Skeletal muscle tissue (tissue), 4 donors: ENCODE results near the gene AGAP3. TPM values are rescaled to one million over a fixed set of nuclear protein-coding genes. Genes with fewer than 3 reads are reported as not detected.
A peak's percentile ranks its signal among the peaks of the same experiment; 100 is the strongest.

Experiments
- H3K27ac ChIP-seq: one replicate; pipeline ENCODE4 v1.7.0; 2013; ENCODE audit warnings: mild to moderate bottlenecking, low read depth, low read length, inconsistent platforms
- H3K27me3 ChIP-seq, 3 donors: one replicate each; pipeline ENCODE4 v1.7.0; 2013; ENCODE audit warnings: low read length in 3 of 3; ENCODE audit not compliant: control insufficient read depth in 3 of 3, insufficient read depth in 3 of 3
- H3K36me3 ChIP-seq, 3 donors: one replicate each; pipeline ENCODE4 v1.7.0; 2013; ENCODE audit warnings: low read length in 3 of 3; ENCODE audit not compliant: control insufficient read depth in 3 of 3, insufficient read depth in 3 of 3
- H3K4me1 ChIP-seq, 3 donors: one replicate each; pipeline ENCODE4 v1.7.0; 2013; ENCODE audit warnings: low read length in 3 of 3, mild to moderate bottlenecking in 3 of 3; ENCODE audit not compliant: control insufficient read depth in 3 of 3, insufficient read depth in 3 of 3
- H3K4me3 ChIP-seq, 3 donors: one replicate each; pipeline ENCODE4 v1.7.0; 2013; ENCODE audit warnings: low read length in 3 of 3
- H3K9ac ChIP-seq, 3 donors: one replicate each; pipeline ENCODE4 v1.7.0; 2013; ENCODE audit warnings: low read length in 3 of 3, mild to moderate bottlenecking in 3 of 3, moderate library complexity in 2 of 3, low read depth in 1 of 3
- H3K9me3 ChIP-seq, 3 donors: one replicate each; pipeline ENCODE4 v1.7.0; 2013; ENCODE audit warnings: low read length in 3 of 3; ENCODE audit not compliant: control insufficient read depth in 3 of 3
- total RNA-seq: library from RNA; depleted of rRNA; stranded (reverse); fragments of >200 nt; gene quantifications from one replicate; pipeline ENCODE4 v1.2.3, GENCODE V29; 2014
- donor health status: Osteomylitis.

The AGAP3 gene
- total RNA-seq, 1 donor from 2014 or later, result 28.7 TPM

GRCh38 chr7:151086802-151087244 is 548 bp downstream of the AGAP3 start:
- H3K9me3 ChIP-seq, result no peaks in the 10 kb centered on the region
- no peaks in the 10 kb centered on the region for H3K27me3 ChIP-seq
- peak overlapping the region; percentile 82 to 88 (median 88) for H3K9ac ChIP-seq
- peaks cover 53 to 62% (median 54%) of the 10 kb centered on the region in 3 donors for H3K4me1 ChIP-seq
- peak overlapping the region; percentile 81 for H3K27ac ChIP-seq
- H3K4me3 ChIP-seq, result peak overlapping the region; percentile 72 to 90 (median 88)
- peaks cover 0 to 2% (median 0%) of the 10 kb centered on the region in 3 donors for H3K36me3 ChIP-seq

- peak overlapping the region; percentile 81 for H3K27ac ChIP-seq
- peaks cover 47 to 62% (median 48%) of the 10 kb centered on the region in 3 donors for H3K4me1 ChIP-seq
- peaks cover 0 to 4% (median 0%) of the 10 kb centered on the region in 3 donors for H3K36me3 ChIP-seq
- no peaks in the 10 kb centered on the region for H3K9me3 ChIP-seq
- H3K27me3 ChIP-seq, result no peaks in the 10 kb centered on the region
- peak overlapping the region; percentile 82 to 88 (median 88) for H3K9ac ChIP-seq
- H3K4me3 ChIP-seq, result peak overlapping the region; percentile 74 to 90 (median 88)
Observed at GRCh38 chr7:151087245-151088018, 1.2 kb downstream of the AGAP3 start.

GRCh38 chr7:151088019-151088855 is 2.0 kb downstream of the AGAP3 start:
- H3K36me3 ChIP-seq, result peaks cover 0 to 4% (median 0%) of the 10 kb centered on the region in 3 donors

GRCh38 chr7:151088856-151089699 is 2.8 kb downstream of the AGAP3 start:
- peak overlapping the region; percentile 81 for H3K27ac ChIP-seq

More at GRCh38 chr7:151088019-151088855, 2.0 kb downstream of the AGAP3 start:
- no peaks in the 10 kb centered on the region for H3K9me3 ChIP-seq
- peak overlapping the region; percentile 74 to 90 (median 88) for H3K4me3 ChIP-seq
- H3K27me3 ChIP-seq, result no peaks in the 10 kb centered on the region
- H3K4me1 ChIP-seq, result peaks cover 44 to 58% (median 44%) of the 10 kb centered on the region in 3 donors
- H3K27ac ChIP-seq, result peak overlapping the region; percentile 81
- H3K9ac ChIP-seq, result peak overlapping the region; percentile 82 to 88 (median 88)

GRCh38 chr7:151089893-151090730 is 3.8 kb downstream of the AGAP3 start:
- Histone ChIP-seq H3K9ac (peak overlapping the region; percentile 45 to 88 (median 68)), H3K27me3 (no peaks in the 10 kb centered on the region), H3K27ac (peak overlapping the region; percentile 81), H3K9me3 (no peaks in the 10 kb centered on the region), H3K36me3 (peaks cover 0 to 5% (median 0%) of the 10 kb centered on the region in 3 donors), H3K4me3 (peak overlapping the region in 1 of 3 donors; percentile 66), H3K4me1 (peaks cover 39 to 49% (median 40%) of the 10 kb centered on the region in 3 donors)

More at GRCh38 chr7:151088856-151089699, 2.8 kb downstream of the AGAP3 start:
- H3K36me3 ChIP-seq, result peaks cover 0 to 4% (median 0%) of the 10 kb centered on the region in 3 donors
- peak overlapping the region; percentile 68 to 88 (median 88) for H3K9ac ChIP-seq
- H3K27me3 ChIP-seq, result no peaks in the 10 kb centered on the region
- H3K4me3 ChIP-seq, result peak overlapping the region; percentile 36 to 66 (median 54)
- H3K4me1 ChIP-seq, result peaks cover 40 to 53% (median 40%) of the 10 kb centered on the region in 3 donors
- no peaks in the 10 kb centered on the region for H3K9me3 ChIP-seq

GRCh38 chr7:151091003-151091402 is 4.7 kb downstream of the AGAP3 start:
- Histone ChIP-seq H3K4me3 (no peak overlapping the region), H3K36me3 (peaks cover 0 to 5% (median 0%) of the 10 kb centered on the region in 3 donors), H3K27me3 (no peaks in the 10 kb centered on the region), H3K9ac (no peak overlapping the region), H3K27ac (no peak overlapping the region), H3K9me3 (no peaks in the 10 kb centered on the region), H3K4me1 (peaks cover 31 to 40% (median 33%) of the 10 kb centered on the region in 3 donors)

GRCh38 chr7:151091431-151091830 is 5.2 kb downstream of the AGAP3 start:
- Histone ChIP-seq H3K4me3 (no peak overlapping the region), H3K4me1 (peaks cover 31 to 40% (median 33%) of the 10 kb centered on the region in 3 donors), H3K27ac (no peak overlapping the region), H3K27me3 (no peaks in the 10 kb centered on the region), H3K9ac (no peak overlapping the region), H3K36me3 (peaks cover 0 to 5% (median 0%) of the 10 kb centered on the region in 3 donors), H3K9me3 (no peaks in the 10 kb centered on the region)

- Histone ChIP-seq H3K36me3 (peaks cover 0 to 5% (median 0%) of the 10 kb centered on the region in 3 donors), H3K27me3 (no peaks in the 10 kb centered on the region), H3K9me3 (no peaks in the 10 kb centered on the region), H3K4me1 (peaks cover 31 to 40% (median 33%) of the 10 kb centered on the region in 3 donors), H3K9ac (no peak overlapping the region), H3K27ac (no peak overlapping the region), H3K4me3 (no peak overlapping the region)
Observed at GRCh38 chr7:151091988-151092387, 5.7 kb downstream of the AGAP3 start.
